GM18517 (cell line): Measurements from ENCODE around the gene CCDC78.
"Not testable (repeated sequence)": the region's sequence is repeated elsewhere in the genome, so short reads cannot be mapped to it uniquely, and the experiment has no call there.

Experiments
- ATAC-seq: cut with Tn5 transposase; IDR thresholded peaks from one replicate; pipeline ENCODE4 v1.9.1; 2021; ENCODE audit warnings: mild to moderate bottlenecking, moderate library complexity; ENCODE audit not compliant: unreplicated experiment

Gene CCDC78

GRCh38 chr16:714079-714478 lies 12.2 kb downstream of the CCDC78 start:
- ATAC-seq = no peak

DNA sequence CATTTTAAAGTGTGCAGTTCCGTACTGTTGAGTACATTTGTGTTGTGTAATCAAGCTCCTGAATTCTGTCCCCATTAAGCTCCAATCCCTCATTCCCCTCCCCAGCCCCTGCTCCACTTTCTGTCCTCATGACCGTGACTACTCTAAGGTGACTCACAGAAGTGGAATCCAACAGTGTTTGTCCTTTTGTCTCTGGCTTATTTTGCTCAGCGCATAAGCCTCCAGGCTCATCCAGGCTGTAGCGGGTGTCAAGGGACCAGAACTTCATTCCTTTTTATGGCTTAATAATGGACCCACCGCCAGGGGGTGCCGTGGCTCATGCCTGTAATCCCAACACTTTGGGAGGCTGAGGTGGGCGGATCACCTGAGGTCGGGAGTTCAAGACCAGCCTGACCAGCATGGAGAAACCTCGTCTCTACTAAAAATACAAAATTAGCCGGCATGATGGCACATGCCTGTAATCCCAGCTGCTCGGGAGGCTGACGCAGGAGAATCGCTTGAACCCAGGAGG lies 13.4 kb downstream of the CCDC78 start:
- ATAC-seq = not testable (repeated sequence)

DNA sequence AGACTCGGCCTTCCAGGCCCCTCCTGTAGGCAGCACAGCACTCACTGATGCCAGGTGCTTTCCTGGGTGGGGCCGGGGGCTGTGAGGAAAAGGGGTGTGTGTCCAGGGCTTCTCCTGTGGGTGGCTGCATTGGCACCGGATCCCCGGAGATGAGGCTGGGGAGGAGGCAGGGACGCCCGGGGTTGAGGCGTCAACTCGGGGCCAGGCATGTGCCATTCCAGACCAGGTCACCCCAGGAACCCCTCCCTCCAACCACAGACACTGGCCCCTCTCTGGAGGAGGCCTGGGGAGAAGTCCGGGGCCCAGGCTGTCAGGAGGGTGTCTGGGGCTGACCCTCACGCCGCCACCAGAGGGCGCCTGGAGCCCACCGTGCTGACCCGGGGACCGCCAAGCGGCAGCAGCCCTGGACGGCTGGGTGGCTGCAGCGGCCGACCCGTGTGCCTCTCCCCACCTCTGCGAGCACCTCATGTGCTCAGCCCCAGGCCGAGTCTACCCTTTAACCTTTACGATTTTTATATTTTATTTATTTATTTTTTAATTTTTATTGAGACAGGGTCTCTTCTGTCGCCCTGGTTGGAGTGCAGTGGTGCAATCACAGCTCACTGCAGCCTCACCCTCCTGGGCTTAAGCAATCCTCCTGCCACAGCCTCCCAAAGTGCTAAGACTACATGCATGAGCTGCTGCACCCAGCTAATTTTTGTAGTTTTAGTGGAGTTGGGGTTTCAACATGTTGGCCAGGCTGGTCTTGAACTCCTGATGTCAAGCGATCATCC lies 14.5 kb downstream of the CCDC78 start:
- ATAC-seq = no peak

GRCh38 chr16:711084-711483 lies 15.2 kb downstream of the CCDC78 start:
- ATAC-seq = no peak

DNA sequence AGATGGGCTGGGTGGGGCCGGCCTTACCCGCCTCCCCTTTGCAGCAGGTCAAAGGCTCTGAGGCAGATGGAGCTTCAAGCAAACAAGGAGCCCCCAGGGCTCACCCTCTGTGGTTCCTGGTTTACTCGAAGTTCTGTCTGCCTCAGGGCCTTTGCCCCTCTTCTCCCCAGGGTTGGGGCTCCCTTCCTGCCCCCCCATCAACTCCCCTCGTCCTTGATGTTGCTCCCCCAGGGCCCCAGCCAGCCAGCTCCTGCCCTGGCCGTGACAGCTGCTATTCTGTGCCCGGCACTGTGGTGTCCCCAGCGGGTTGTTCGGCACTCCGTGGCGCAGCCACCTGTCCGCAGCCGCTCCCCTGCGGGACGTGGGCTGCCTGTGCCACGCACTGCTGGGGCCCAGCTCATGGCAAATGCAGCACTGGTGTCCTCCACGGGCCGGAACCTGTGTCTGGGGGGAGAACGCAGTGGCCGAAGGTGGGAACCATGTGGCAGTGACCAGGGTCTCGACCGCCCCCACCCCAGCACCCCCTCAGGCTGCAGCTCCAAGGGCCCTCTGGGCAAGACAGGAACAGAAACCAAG lies 15.7 kb downstream of the CCDC78 start:
- ATAC-seq = no peak

DNA sequence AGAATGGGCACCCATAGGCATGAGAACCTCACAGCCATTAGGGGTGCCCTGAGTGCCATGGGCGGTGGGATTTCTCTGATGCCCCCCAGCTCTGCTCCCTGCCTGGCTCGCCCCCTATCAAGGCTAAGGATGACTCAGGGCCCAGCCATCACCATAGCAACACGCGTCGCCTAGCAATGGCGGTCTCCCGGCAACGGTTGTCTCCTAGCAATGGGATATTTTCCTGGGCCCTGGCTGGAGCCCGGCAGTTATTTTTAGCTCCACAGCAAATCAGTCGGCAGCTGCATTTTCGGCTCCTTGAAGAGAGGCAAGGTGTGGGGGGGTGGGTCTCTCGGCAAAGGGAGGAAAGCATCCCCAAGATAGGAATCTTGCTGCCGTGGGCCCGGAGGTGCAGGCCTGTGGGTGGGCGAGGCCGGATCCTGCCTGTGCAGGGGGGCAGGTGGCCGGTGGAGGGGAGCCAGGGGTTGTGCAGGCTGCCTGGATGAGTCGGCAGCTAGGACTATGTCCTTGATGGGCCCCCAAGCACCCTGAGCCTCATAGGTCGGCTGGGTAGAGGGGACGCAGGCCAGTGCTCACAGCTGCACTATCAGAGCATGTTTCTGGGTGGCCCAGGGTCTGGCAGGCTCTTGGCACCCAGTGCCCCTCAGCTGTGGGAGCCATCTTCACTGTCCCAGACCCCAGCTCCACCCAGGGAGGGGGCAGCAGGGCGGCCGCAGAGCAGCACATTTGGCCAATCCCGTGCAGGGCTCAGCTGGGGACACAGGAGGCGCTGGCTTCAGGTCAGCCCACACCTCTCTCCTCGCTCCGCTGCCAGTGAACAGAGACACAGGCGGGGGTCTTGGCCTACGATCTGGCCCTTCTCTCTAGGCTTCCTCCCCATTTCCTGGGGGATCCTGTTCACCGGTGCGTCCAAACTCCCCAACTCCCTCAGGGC lies 16.4 kb downstream of the CCDC78 start:
- no peak for ATAC-seq

GRCh38 chr16:708959-709358 lies 17.3 kb downstream of the CCDC78 start:
- ATAC-seq = no peak

DNA sequence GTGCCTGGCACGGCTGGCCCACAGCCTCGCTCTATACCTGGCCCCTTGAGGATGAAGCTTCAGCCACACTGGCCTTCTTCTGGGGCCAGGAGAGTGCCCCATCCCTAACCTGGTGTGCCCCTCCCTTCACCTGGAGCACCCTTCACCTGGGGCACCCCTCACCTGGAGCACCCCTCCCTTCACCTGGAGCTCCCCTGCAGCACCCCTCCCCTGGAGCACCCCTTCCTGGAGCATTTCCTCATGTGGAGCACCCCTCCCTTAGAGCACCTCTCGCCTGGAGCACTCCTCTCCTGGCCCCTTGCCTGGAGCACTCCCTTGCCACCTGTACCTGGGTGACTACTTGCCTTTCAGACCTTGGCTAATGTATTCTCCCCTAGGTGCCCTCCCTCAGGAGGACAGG lies 18.2 kb downstream of the CCDC78 start:
- no peak for ATAC-seq

DNA sequence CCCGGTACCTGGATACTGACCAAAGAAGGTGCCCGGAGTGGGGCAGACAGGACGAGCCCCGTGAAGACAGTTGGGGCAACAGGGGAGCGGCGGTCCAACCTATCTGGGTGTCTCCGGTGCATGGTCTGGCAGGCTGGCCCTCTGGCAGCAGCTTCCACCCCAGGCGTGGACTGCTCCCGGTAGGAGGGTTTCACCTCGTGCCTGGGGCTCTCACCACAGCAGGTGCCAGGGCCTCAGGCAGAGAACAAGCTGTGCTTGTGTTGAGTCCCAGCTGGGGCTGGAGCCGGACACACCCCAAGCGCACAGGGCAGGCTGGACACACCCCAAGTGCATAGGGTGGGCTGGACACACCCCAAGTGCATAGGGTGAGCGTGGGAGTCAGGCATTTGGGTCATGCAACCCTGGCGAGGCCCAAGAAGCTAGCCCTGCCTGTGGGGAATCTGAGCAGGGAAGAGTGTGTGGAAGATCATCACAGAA lies 19.1 kb downstream of the CCDC78 start:
- ATAC-seq = no peak

DNA sequence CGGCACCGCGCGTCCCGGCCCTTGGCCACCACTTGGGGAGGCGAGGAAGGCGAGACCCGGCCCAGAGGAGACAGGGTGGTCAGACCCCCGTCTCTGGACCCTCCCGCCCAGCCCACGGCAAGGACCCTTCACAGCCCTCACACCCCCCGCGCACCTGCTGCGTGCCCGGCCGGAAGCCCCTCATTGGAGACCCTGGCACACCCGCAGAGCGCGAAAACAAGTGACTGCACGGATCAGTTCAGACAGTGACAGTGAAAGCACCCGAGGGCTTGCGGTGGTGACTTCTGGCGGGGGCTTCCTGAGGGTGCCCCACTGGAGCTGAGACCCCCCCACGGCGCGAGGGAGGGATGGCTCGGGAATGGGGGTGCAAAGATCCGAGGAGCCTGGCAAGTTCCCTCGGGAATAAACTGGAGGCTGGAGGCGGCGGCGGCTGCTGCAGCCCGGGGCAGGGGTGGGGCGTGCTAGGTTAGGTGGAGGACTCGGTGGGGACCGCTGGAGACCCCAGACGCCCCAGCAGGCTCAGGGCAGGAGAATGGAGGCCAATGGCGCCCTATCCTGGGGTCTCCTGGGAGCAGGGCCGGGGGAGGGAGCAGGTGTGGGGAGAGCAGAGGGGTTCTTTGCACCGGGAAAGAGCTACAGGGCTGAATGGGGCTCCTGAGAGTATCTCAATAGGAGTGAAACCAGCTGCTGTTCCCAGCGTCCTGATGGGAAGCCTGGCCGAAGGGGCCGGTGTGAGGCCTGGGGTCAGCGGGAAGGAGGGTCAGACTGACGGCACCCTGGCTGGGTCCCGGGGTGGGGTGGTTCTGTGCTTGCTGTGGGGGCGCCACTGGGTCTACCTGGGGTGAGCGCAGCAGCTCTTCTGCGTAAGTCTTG lies 19.8 kb downstream of the CCDC78 start:
- no peak for ATAC-seq

DNA sequence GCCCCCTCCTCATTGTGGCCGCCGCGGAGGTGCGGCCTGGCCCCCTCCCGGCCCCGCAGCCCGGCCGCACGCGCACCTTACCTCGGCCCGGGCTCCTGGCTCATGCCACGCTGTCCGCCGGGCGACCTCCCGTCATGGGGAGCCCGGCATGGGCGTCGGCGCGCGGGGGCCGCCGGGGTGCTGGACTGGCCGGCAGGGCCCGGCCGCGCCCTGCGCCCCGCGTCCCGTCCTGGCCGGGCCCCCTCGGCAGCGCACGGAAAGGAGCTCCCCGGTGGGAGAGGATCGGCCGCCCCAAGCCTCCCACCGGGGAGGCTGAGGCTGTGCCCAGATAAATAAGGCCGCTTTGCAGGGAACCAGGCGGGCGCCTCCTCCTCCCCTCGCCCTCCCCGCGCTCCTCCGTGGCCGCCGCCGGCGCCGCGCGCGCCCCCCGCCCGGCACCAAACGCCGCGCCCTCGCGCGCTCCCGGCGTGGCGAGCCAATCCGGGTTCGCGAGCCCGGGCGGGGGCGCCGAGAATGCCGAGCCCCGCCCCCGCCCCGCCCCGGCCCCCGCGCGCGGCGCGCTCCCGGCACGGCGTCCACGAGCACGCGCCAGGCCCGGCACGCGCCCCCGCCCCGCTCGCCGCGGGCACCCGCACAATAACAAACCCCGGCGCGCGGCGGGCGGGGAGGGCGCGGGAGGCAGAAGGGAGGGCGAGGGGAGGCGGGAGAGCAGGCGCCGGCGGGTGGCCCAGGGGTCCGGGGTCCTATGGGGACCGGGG lies 20.6 kb downstream of the CCDC78 start, which contains the start of gene FBXL16:
Gene FBXL16 (minus strand): TSS at position 371 of the 758 bp plus-strand sequence. CDS start 8,396 bp downstream, outside the sequence.
- ATAC-seq = no peak

- no peak for ATAC-seq
Measured at GRCh38 chr16:704552-705380, 21.5 kb downstream of the CCDC78 start.

DNA sequence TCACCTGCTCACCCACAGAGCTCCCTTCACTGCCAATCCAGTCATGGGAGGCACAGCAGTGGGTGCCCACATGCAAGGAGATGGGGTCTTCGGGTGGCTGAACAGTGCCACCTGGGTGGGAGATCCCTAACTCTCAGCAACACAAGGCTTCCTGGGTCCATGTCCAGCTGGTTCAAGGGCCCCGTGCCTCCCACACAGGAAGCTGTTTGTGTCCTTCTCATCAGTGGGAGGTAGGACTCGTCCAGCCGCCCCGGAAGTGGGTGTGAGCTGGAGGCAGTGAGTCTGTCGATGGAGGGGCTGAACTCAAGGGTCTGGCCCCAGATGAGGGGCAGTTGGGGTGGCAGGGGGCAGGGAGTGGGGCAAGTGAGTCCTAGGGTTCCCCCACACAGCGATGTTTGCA lies 22.2 kb downstream of the CCDC78 start:
- no peak for ATAC-seq

DNA sequence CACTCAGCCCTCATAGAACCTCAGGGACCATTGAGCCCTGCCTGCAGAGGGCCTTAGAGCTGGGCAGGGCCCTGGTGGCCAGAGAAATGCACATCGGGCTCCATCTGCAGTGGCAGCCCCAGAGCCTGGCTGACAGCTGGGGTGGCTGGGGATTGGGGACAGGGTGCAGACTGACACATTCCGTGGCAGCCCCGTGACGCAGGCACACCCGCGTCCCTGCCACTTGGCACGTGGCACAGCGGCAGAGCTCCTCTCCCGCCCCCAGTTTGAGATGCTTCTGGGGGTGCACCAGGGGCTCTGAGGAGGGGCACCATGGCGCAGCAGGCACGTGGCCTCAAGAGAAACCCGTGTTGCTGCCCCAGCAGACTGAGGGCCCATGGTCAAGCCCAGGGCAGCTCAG lies 22.8 kb downstream of the CCDC78 start:
- ATAC-seq = no peak

DNA sequence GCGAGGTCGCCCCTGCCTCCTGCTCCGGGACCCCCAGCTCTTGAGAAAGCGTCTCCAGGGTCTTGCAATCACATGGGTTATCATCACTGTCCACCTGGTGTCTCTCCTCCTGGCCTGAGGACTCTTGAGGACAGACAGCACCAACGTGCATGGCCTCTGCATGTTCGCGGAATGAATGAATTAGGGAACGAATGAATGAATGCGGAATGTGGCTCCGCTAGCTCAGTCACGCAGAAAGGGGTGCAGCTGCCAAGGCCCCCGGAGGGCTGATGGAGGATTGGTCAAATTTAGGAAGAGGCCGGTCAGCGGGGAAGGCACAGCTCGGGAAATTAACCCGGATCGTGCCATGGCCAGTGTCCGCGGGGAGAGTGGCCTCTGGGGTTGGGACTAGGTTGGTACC lies 23.9 kb downstream of the CCDC78 start:
- no peak for ATAC-seq

GRCh38 chr16:700684-701584 lies 25.3 kb downstream of the CCDC78 start:
- no peak for ATAC-seq

DNA sequence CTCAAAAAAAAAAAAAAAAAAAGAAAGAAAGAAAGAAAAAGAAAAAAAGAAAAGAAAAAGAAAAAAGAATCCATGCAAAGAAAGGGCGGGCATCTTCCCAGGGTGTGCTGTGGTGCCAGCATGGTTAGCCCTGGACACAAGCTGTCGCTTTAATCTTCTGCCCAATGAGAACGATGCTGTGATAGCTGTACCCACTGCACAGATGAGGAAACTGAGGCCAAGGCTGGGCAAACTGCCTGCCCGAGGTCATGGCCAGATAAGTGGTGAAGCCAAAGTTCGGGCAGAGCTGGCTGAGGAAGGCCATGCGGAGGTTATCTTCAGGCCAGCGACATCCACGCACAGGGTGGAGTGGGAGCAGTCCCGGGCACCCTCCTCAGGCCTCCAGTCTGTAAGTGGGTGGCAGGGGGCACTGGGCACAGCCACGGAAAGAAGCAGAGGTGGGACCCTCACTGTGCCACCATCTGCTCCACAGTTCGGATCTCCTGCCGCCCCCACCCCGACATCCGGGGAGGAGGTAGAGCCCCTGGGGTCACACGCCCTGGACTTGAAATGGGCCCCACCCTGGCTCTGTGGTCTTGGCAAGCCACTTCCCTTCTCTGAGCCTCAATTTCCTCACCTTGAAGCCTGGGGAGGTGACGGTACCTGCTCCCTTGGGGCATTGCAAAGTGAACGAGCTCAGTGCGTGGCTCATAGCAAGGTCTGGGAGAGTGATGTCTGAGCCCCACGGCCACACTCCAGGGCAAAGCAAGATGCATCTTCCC lies 27.2 kb downstream of the CCDC78 start:
- ATAC-seq = no peak
